Nephron progenitor cell (in vitro differentiated cells): ENCODE measurements around the gene CAPN2.
A peak's percentile ranks its signal among the peaks of the same experiment; 100 is the strongest.

Experiments used
- DNase-seq: peaks from one replicate; pipeline ENCODE4 v3.0.0; 2021
- H3K27ac Mint-ChIP-seq: 2 replicates; pipeline ENCODE4 v1.8.0; 2021; ENCODE audit warnings: mild to moderate bottlenecking, moderate library complexity, mixed read lengths
- H3K27me3 Mint-ChIP-seq: 2 replicates; pipeline ENCODE4 v1.8.0; 2021; ENCODE audit warnings: mild to moderate bottlenecking, low read depth, mixed read lengths; ENCODE audit not compliant: poor library complexity
- H3K36me3 Mint-ChIP-seq: 2 replicates; pipeline ENCODE4 v1.8.0; 2021; ENCODE audit warnings: low read depth, mixed read lengths
- H3K4me1 Mint-ChIP-seq: 2 replicates; pipeline ENCODE4 v1.8.0; 2021; ENCODE audit warnings: mixed read lengths
- H3K4me3 Mint-ChIP-seq: 2 replicates; pipeline ENCODE4 v1.8.0; 2021; ENCODE audit warnings: mild to moderate bottlenecking, moderate library complexity, mixed read lengths
- H3K9me3 Mint-ChIP-seq: 2 replicates; pipeline ENCODE4 v1.8.0; 2021; ENCODE audit warnings: mild to moderate bottlenecking, moderate library complexity, mixed read lengths
- TF ChIP-seq, protein P1 (sequence below): fragments of 200-600 bp; sonication (generic); IDR thresholded peaks from 2 replicates; pipeline ENCODE4 v1.5.0; 2021; ENCODE audit warnings: antibody characterized with exemption

Gene CAPN2

DNA sequence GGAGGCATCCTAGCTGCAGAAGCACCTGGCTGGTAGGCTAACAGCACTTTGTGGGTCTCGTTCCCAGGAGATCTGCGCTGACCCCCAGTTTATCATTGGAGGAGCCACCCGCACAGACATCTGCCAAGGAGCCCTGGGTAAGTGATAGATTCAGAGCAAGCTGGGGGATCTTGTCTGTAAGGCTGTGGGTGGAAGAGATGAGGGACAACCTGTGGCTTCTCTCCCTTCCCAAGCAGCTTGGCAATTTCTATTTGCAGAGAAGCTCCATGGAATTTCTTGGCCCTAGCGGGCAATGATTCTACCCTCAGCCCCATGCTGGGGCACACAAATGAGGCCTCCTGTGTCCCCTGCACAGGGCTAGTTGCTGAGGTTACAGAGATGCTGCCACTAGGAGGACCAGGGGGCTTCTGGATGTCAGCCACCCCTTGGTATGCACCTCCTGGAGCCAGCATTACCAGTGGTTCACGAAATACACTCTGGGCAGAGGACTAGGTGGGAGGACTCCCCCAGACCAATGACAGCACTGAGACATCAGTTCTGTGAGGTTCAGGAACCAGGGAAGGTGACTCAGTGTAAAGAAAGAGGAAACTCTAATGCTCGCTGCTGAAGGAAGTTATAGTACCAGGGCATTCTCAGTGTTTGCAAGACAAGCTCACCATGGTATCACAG is 5.5 kb downstream of the CAPN2 start:
- no peak for DNase-seq
- Mint-ChIP-seq H3K27ac (no peak overlapping the region), H3K4me1 (peaks cover 51% of the 10 kb centered on the region), H3K4me3 (no peak overlapping the region), H3K27me3 (peaks cover 8% of the 10 kb centered on the region), H3K36me3 (peaks cover 16% of the 10 kb centered on the region), H3K9me3 (no peaks in the 10 kb centered on the region)
- TF ChIP-seq, protein P1, sequence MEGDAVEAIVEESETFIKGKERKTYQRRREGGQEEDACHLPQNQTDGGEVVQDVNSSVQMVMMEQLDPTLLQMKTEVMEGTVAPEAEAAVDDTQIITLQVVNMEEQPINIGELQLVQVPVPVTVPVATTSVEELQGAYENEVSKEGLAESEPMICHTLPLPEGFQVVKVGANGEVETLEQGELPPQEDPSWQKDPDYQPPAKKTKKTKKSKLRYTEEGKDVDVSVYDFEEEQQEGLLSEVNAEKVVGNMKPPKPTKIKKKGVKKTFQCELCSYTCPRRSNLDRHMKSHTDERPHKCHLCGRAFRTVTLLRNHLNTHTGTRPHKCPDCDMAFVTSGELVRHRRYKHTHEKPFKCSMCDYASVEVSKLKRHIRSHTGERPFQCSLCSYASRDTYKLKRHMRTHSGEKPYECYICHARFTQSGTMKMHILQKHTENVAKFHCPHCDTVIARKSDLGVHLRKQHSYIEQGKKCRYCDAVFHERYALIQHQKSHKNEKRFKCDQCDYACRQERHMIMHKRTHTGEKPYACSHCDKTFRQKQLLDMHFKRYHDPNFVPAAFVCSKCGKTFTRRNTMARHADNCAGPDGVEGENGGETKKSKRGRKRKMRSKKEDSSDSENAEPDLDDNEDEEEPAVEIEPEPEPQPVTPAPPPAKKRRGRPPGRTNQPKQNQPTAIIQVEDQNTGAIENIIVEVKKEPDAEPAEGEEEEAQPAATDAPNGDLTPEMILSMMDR = no peak

DNA sequence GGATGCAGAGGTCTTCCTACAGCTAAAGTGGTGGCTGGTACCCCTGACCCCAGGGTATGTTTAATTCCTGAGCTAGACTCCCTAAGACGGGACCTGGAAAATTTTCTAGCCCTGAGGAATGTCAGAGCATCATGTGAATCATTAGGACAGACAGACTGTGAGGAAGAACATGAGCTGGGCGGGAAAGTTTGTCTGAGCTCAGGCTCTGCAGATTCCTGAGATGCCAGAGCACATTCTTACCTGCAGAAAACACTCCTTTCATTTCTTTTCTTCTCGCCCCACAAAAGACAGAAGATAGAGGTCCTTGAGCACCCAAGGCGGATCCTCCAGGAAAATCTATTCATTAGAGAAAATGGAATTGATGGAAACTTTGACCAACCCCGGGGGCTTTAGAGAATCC is 6.5 kb downstream of the CAPN2 start:
- H3K4me3 Mint-ChIP-seq = no peak overlapping the region
- DNase-seq = no peak
- peaks cover 41% of the 10 kb centered on the region for H3K4me1 Mint-ChIP-seq
- H3K27ac Mint-ChIP-seq = peak overlapping the region; percentile 58
- H3K9me3 Mint-ChIP-seq = no peaks in the 10 kb centered on the region
- H3K27me3 Mint-ChIP-seq = peaks cover 8% of the 10 kb centered on the region
- H3K36me3 Mint-ChIP-seq = peaks cover 23% of the 10 kb centered on the region
- TF ChIP-seq, protein P1 = no peak

DNA sequence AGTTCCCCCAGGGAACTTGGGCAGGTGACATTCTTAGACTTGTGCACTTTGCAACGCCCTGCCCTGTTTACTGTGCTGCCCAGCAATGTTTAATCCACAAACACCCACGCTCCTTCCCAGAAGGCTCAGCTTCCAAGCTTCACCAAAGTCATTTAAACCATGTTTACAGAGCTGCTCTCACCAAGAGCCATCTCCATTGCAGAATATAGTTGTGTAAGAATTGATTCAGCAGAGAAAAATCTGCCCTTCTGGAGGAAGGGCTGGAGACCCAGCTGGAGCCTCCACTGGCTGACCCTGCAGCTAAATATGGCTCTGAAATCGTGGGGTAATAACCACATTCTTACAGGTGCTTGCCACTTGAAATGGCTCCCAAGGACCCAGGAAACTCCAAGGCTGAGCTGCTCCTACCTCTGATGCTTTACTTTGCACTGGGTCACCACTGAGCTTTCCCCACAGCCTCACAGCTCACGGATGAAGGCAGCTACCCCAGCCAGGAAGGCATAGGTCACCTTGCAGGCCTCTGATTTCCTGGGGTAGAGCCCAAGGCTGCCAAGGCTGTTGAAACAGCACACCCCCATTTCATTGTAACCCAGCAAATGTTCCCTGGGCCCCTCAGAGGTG is 8.7 kb downstream of the CAPN2 start:
- peaks cover 8% of the 10 kb centered on the region for H3K27me3 Mint-ChIP-seq
- TF ChIP-seq, protein P1 = no peak
- H3K9me3 Mint-ChIP-seq = no peaks in the 10 kb centered on the region
- DNase-seq = no peak
- H3K4me1 Mint-ChIP-seq = peaks cover 35% of the 10 kb centered on the region
- H3K27ac Mint-ChIP-seq = peak overlapping the region; percentile 2
- peaks cover 31% of the 10 kb centered on the region for H3K36me3 Mint-ChIP-seq
- no peak overlapping the region for H3K4me3 Mint-ChIP-seq

DNA sequence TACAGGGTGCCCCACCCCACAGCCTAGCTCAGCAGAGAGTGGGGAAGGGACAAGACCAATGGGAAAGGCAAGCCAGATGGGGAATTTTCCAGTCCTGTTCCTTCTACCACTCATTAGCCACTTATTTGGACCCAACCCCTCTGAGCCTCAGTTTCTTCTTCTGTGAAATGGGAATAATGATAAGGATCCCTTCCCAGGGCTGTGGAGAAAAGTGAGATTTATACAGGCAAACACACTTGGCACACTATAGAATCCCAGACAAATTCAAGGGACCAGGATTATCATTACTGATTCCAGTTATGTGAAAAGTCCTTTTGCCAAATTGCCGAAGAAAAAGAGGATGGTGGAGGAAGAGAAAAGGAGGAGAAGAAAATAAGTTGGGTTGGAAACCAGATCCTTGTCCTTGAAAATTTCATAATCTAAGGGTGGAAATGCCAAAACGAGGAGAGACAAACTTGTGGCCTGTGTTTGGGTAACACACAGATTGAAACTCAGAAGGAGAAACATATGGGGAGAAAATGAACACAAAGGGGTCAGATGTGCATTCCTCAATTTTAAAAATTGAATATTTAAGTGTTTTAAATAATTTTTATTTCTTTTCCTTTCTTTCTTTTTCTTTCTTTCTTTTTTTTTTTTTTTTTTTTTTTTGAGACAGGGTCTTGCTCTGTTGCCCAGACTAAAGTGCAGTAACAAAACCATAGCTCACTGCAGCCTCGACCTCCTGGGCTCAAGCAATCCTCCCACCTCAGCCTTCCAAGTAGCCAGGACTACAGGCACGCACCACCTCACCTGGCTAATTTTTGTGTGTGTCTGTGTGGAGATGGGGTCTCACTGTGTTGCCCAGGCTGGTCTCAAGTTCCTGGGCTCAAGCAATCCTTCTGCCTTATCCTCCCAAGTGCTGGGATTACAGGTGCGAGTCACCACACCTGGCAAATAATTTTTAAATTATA is 9.6 kb downstream of the CAPN2 start:
- H3K36me3 Mint-ChIP-seq = peaks cover 34% of the 10 kb centered on the region

DNA sequence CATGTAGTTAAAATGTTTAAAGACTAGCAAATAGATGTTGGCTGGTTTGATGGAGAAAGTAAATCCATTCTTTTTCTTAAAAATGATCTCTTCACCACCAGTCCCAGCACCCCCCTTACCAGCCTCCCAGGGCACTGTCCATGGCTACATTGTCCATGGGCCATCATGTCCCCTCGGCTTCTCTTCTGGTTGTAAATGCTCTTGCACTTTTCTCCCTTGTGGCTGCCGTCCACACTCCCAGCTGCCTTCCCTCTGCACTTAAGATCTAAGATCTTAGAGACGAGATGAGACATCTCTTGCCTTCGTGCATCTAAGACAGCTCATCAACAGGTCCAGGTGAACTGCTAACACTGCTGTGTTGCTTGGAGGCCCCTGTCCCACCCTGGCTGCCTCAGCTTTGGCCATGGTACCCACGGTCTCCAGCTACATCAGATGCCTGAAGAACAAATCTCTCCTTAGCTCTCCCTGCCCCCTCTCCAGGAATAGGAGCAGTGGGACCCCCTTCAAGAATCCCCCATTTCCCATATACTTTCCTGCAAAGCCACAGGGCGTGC is 11.1 kb downstream of the CAPN2 start:
- peaks cover 5% of the 10 kb centered on the region for H3K27me3 Mint-ChIP-seq
- H3K4me3 Mint-ChIP-seq = no peak overlapping the region
- H3K9me3 Mint-ChIP-seq = no peaks in the 10 kb centered on the region
- peaks cover 48% of the 10 kb centered on the region for H3K36me3 Mint-ChIP-seq
- peaks cover 46% of the 10 kb centered on the region for H3K4me1 Mint-ChIP-seq
- no peak for DNase-seq
- H3K27ac Mint-ChIP-seq = no peak overlapping the region
- TF ChIP-seq, protein P1 = no peak

More for the DNA sequence above, 9.6 kb downstream of the CAPN2 start:
- H3K4me3 Mint-ChIP-seq = no peak overlapping the region
- peaks cover 37% of the 10 kb centered on the region for H3K4me1 Mint-ChIP-seq
- DNase-seq = no peak
- H3K9me3 Mint-ChIP-seq = no peaks in the 10 kb centered on the region
- H3K27me3 Mint-ChIP-seq = peaks cover 5% of the 10 kb centered on the region
- TF ChIP-seq, protein P1 = no peak
- H3K27ac Mint-ChIP-seq = no peak overlapping the region
